MM.1S (cell line): ENCODE measurements around the gene FUZ.

Experiments
- DNase-seq: peaks from one replicate; pipeline ENCODE4 v3.0.0-alpha.2; 2015
- H2AFZ ChIP-seq: fragments of 300-600 bp; sonication (generic); 2 replicates; pipeline ENCODE4 v1.6.0; 2016; ENCODE audit warnings: antibody characterized with exemption, low read length
- H3F3A ChIP-seq: fragments of 300-600 bp; sonication (generic); 2 replicates; pipeline ENCODE4 v1.6.1; 2016; ENCODE audit warnings: mild to moderate bottlenecking, antibody characterized with exemption, low read length, moderate library complexity, mixed read lengths; ENCODE audit not compliant: insufficient read depth
- H3K27ac ChIP-seq: fragments of 300-600 bp; sonication (generic); 2 replicates; pipeline ENCODE4 v1.5.1; 2016; ENCODE audit warnings: mild to moderate bottlenecking, low read length
- H3K27me3 ChIP-seq: fragments of 300-600 bp; sonication (generic); replicated peaks from 2 replicates; pipeline ENCODE4 v1.6.0; 2016; ENCODE audit warnings: low read length; ENCODE audit not compliant: insufficient read depth
- H3K36me3 ChIP-seq: fragments of 300-600 bp; sonication (generic); replicated peaks from 2 replicates; pipeline ENCODE4 v1.6.1; 2016; ENCODE audit warnings: mild to moderate bottlenecking, low read length, mixed read lengths; ENCODE audit not compliant: insufficient read depth
- H3K4me1 ChIP-seq: fragments of 300-600 bp; sonication (generic); 2 replicates; pipeline ENCODE4 v1.6.1; 2016; ENCODE audit warnings: low read length, mixed read lengths
- H3K4me2 ChIP-seq: fragments of 300-600 bp; sonication (generic); 2 replicates; pipeline ENCODE4 v1.6.0; 2016; ENCODE audit warnings: low read depth, low read length
- H3K4me3 ChIP-seq: fragments of 300-600 bp; sonication (generic); 2 replicates; pipeline ENCODE4 v1.5.1; 2016; ENCODE audit warnings: low read length, mixed read lengths
- H3K79me2 ChIP-seq: fragments of 300-600 bp; sonication (generic); 2 replicates; pipeline ENCODE4 v1.6.1; 2016; ENCODE audit warnings: mixed run types, low read length, mixed read lengths
- H3K9ac ChIP-seq: fragments of 300-600 bp; sonication (generic); 2 replicates; pipeline ENCODE4 v1.6.1; 2016; ENCODE audit warnings: low read length, mixed read lengths
- H3K9me2 ChIP-seq: fragments of 300-600 bp; sonication (generic); replicated peaks from 2 replicates; pipeline ENCODE4 v1.6.1; 2016; ENCODE audit warnings: mild to moderate bottlenecking, low read length, mixed read lengths; ENCODE audit not compliant: insufficient read depth
- H3K9me3 ChIP-seq: fragments of 300-600 bp; sonication (generic); replicated peaks from 2 replicates; pipeline ENCODE4 v1.6.1; 2016; ENCODE audit warnings: mild to moderate bottlenecking, low read length, mixed read lengths; ENCODE audit not compliant: insufficient read depth
- H4K20me1 ChIP-seq: fragments of 300-600 bp; sonication (generic); 2 replicates; pipeline ENCODE4 v1.6.1; 2016; ENCODE audit warnings: mild to moderate bottlenecking, low read length, moderate library complexity, mixed read lengths; ENCODE audit not compliant: insufficient read depth
- EZH2 ChIP-seq: fragments of 300-600 bp; sonication (generic); optimal IDR thresholded peaks from 2 replicates; pipeline ENCODE3; 2017; ENCODE audit warnings: low read depth, mild to moderate bottlenecking, antibody characterized with exemption, low read length, mixed read lengths
- EZH2phosphoT487 ChIP-seq: fragments of 300-600 bp; sonication (generic); IDR thresholded peaks from 2 replicates; pipeline ENCODE4 v1.6.1; 2018; ENCODE audit warnings: antibody characterized with exemption, low read length
- TF ChIP-seq, protein P1 (sequence below): fragments of 300-600 bp; sonication (generic); IDR thresholded peaks from 2 replicates; pipeline ENCODE4 v1.5.1; 2016; ENCODE audit warnings: antibody characterized with exemption, low read length, mixed read lengths

The FUZ gene

GRCh38 chr19:49805822-49806619, 7.1 kb downstream of the FUZ start:
- peaks cover 9% of the 10 kb centered on the region for H3K4me1 ChIP-seq
- no peaks in the 10 kb centered on the region for H4K20me1 ChIP-seq

GRCh38 chr19:49803529-49803856, 9.6 kb downstream of the FUZ start:
- Histone ChIP-seq H3K27me3 (no peaks in the 10 kb centered on the region), H3K79me2 (no peaks in the 10 kb centered on the region), H3K4me2 (no peak overlapping the region), H3K9ac (no peak overlapping the region), H3K9me3 (no peaks in the 10 kb centered on the region), H3K4me3 (no peak overlapping the region), H3K4me1 (no peaks in the 10 kb centered on the region), H2AFZ (no peak overlapping the region), H3K36me3 (no peaks in the 10 kb centered on the region), H3K9me2 (no peaks in the 10 kb centered on the region), H3F3A (no peaks in the 10 kb centered on the region), H4K20me1 (no peaks in the 10 kb centered on the region), H3K27ac (no peak overlapping the region)
- TF ChIP-seq, protein P1, sequence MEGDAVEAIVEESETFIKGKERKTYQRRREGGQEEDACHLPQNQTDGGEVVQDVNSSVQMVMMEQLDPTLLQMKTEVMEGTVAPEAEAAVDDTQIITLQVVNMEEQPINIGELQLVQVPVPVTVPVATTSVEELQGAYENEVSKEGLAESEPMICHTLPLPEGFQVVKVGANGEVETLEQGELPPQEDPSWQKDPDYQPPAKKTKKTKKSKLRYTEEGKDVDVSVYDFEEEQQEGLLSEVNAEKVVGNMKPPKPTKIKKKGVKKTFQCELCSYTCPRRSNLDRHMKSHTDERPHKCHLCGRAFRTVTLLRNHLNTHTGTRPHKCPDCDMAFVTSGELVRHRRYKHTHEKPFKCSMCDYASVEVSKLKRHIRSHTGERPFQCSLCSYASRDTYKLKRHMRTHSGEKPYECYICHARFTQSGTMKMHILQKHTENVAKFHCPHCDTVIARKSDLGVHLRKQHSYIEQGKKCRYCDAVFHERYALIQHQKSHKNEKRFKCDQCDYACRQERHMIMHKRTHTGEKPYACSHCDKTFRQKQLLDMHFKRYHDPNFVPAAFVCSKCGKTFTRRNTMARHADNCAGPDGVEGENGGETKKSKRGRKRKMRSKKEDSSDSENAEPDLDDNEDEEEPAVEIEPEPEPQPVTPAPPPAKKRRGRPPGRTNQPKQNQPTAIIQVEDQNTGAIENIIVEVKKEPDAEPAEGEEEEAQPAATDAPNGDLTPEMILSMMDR, result no peak
- no peak for DNase-seq

More at GRCh38 chr19:49805822-49806619, 7.1 kb downstream of the FUZ start:
- Histone ChIP-seq H2AFZ (no peak overlapping the region), H3K36me3 (no peaks in the 10 kb centered on the region), H3K27ac (no peak overlapping the region), H3K4me3 (no peak overlapping the region), H3K4me2 (no peak overlapping the region), H3F3A (no peaks in the 10 kb centered on the region), H3K9me2 (no peaks in the 10 kb centered on the region), H3K79me2 (no peaks in the 10 kb centered on the region), H3K9me3 (no peaks in the 10 kb centered on the region), H3K27me3 (no peaks in the 10 kb centered on the region), H3K9ac (no peak overlapping the region)
- DNase-seq, result no peak
- TF ChIP-seq, protein P1, result no peak

- H2AFZ ChIP-seq, result no peak overlapping the region
- H3K9ac ChIP-seq, result no peak overlapping the region
- no peaks in the 10 kb centered on the region for H3F3A ChIP-seq
- H3K4me2 ChIP-seq, result no peak overlapping the region
- no peaks in the 10 kb centered on the region for H4K20me1 ChIP-seq
- TF ChIP-seq EZH2, result no peak
- TF ChIP-seq, protein P1, result no peak
- no peak for TF ChIP-seq EZH2phosphoT487
- H3K79me2 ChIP-seq, result no peaks in the 10 kb centered on the region
- no peaks in the 10 kb centered on the region for H3K27me3 ChIP-seq
- DNase-seq, result no peak
- no peaks in the 10 kb centered on the region for H3K9me3 ChIP-seq
- no peaks in the 10 kb centered on the region for H3K9me2 ChIP-seq
- no peaks in the 10 kb centered on the region for H3K4me1 ChIP-seq
- no peak overlapping the region for H3K4me3 ChIP-seq
- no peak overlapping the region for H3K27ac ChIP-seq
- no peaks in the 10 kb centered on the region for H3K36me3 ChIP-seq
Measured at GRCh38 chr19:49802836-49803528, 10.1 kb downstream of the FUZ start.
